GM19395 (cell line): ENCODE results near the gene CEP152.
A peak's percentile ranks its signal among the peaks of the same experiment; 100 is the strongest.
"Not testable (repeated sequence)": the region's sequence is repeated elsewhere in the genome, so short reads cannot be mapped to it uniquely, and the experiment has no call there.

ENCODE experiments used
- ATAC-seq: cut with Tn5 transposase; IDR thresholded peaks from one replicate; pipeline ENCODE4 v1.9.1; 2021; ENCODE audit warnings: mild to moderate bottlenecking, moderate library complexity; ENCODE audit not compliant: unreplicated experiment

Gene CEP152

GRCh38 chr15:48810414-48811324 is at the start of gene CEP152:
CEP152 (minus strand) TSS chr15:48811069; CDS start chr15:48805649, 5,420 bp downstream.
- peak; percentile 98 for ATAC-seq

- no peak for ATAC-seq
Observed at GRCh38 chr15:48859426-48859825, 48.6 kb upstream of the CEP152 start.

GRCh38 chr15:48858401-48858800 is 47.5 kb upstream of the CEP152 start:
- no peak for ATAC-seq

- no peak for ATAC-seq
Observed at GRCh38 chr15:48856942-48857341, 46.1 kb upstream of the CEP152 start.

GRCh38 chr15:48855501-48856440 is 44.9 kb upstream of the CEP152 start:
- no peak for ATAC-seq

GRCh38 chr15:48854434-48854833 is 43.6 kb upstream of the CEP152 start:
- not testable (repeated sequence) for ATAC-seq

GRCh38 chr15:48851956-48852355 is 41.1 kb upstream of the CEP152 start:
- no peak for ATAC-seq

- no peak for ATAC-seq
Observed at GRCh38 chr15:48850648-48851047, 39.8 kb upstream of the CEP152 start.

GRCh38 chr15:48845123-48845522 is 34.3 kb upstream of the CEP152 start:
- ATAC-seq: no peak

GRCh38 chr15:48842501-48842900 is 31.6 kb upstream of the CEP152 start:
- ATAC-seq: no peak

- no peak for ATAC-seq
Observed at GRCh38 chr15:48834756-48835155, 23.9 kb upstream of the CEP152 start.

GRCh38 chr15:48833526-48834239 is 22.8 kb upstream of the CEP152 start:
- no peak for ATAC-seq

GRCh38 chr15:48832648-48833047 is 21.8 kb upstream of the CEP152 start:
- no peak for ATAC-seq

- ATAC-seq: no peak
Observed at GRCh38 chr15:48828906-48829305, 18.0 kb upstream of the CEP152 start.

GRCh38 chr15:48828471-48828870 is 17.6 kb upstream of the CEP152 start:
- no peak for ATAC-seq

GRCh38 chr15:48825075-48825474 is 14.2 kb upstream of the CEP152 start:
- ATAC-seq: no peak

GRCh38 chr15:48823706-48824105 is 12.8 kb upstream of the CEP152 start:
- ATAC-seq: no peak

- ATAC-seq: no peak
Observed at GRCh38 chr15:48823237-48823636, 12.4 kb upstream of the CEP152 start.

- ATAC-seq: no peak
Observed at GRCh38 chr15:48814286-48814685, 3.4 kb upstream of the CEP152 start.

GRCh38 chr15:48811325-48811958 is 573 bp upstream of the CEP152 start:
- ATAC-seq: peak; percentile 1
